Suprapubic skin (tissue), 4 donors: ENCODE results near the gene GALNT17.
"Not testable (repeated sequence)": the region's sequence is repeated elsewhere in the genome, so short reads cannot be mapped to it uniquely, and the experiment has no call there.

ENCODE experiments used
- POLR2A ChIP-seq, 2 donors: fragments of 450-650 bp; IDR thresholded peaks; one replicate each; pipeline ENCODE4 v1.6.1; 2017; ENCODE audit warnings: antibody characterized with exemption in 2 of 2, mild to moderate bottlenecking in 2 of 2, moderate library complexity in 2 of 2
- POLR2AphosphoS5 ChIP-seq, 3 donors: sonication (generic); formaldehyde crosslinking; IDR thresholded peaks; one replicate each; pipeline ENCODE4 v1.6.1; 2017; ENCODE audit warnings: antibody characterized with exemption in 3 of 3
- TF ChIP-seq, protein P1 (sequence below), 2 donors: fragments of 200-600 bp in 1 of 2; fragments of 450-650 bp in 1 of 2; sonication (generic) in 1 of 2; IDR thresholded peaks; one replicate each; pipeline ENCODE4 v1.5.1; 2016 to 2019; ENCODE audit warnings: antibody characterized with exemption in 2 of 2, mild to moderate bottlenecking in 1 of 2, moderate library complexity in 1 of 2

GRCh38 chr7:71262834-71263233, 130.9 kb downstream of the GALNT17 start:
- TF ChIP-seq POLR2A, POLR2AphosphoS5 (IDR thresholded peaks at IDR 0.05): not testable (repeated sequence)
- TF ChIP-seq, protein P1, sequence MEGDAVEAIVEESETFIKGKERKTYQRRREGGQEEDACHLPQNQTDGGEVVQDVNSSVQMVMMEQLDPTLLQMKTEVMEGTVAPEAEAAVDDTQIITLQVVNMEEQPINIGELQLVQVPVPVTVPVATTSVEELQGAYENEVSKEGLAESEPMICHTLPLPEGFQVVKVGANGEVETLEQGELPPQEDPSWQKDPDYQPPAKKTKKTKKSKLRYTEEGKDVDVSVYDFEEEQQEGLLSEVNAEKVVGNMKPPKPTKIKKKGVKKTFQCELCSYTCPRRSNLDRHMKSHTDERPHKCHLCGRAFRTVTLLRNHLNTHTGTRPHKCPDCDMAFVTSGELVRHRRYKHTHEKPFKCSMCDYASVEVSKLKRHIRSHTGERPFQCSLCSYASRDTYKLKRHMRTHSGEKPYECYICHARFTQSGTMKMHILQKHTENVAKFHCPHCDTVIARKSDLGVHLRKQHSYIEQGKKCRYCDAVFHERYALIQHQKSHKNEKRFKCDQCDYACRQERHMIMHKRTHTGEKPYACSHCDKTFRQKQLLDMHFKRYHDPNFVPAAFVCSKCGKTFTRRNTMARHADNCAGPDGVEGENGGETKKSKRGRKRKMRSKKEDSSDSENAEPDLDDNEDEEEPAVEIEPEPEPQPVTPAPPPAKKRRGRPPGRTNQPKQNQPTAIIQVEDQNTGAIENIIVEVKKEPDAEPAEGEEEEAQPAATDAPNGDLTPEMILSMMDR (IDR thresholded peaks at IDR 0.05), result not testable (repeated sequence)
